Measurements from ENCODE around the gene KIN. TPM values are rescaled to one million over a fixed set of nuclear protein-coding genes. Genes with fewer than 3 reads are reported as not detected.

Gene KIN
- total and polyA plus RNA-seq, 2 of the 4 experiments (the other 2 are of a cell fraction): 3.0 to 6.4 TPM

- peak overlapping the region; percentile 50 for H3K14ac ChIP-seq (replicated peaks; ENCODE audit: low read depth, low read length)
- H3K4me1 ChIP-seq (ENCODE audit: control insufficient read depth, insufficient read depth, low read length): no peaks in the 10 kb centered on the region
- no TSS peak for BruUV-seq (replicated peaks)
- H2AFZ ChIP-seq (replicated peaks; ENCODE audit: low read length, poor library complexity): peak overlapping the region; percentile 98
- peak overlapping the region; percentile 70; the same call in 1 of the 2 replicates for H3K23ac ChIP-seq (ENCODE audit: low read depth, low read length)
- peak overlapping the region; percentile 58 for H2AK9ac ChIP-seq (replicated peaks; ENCODE audit: low read depth, low read length, poor library complexity)
- H3K27me3 ChIP-seq (ENCODE audit: control insufficient read depth, insufficient read depth, low read length): peaks cover 13% of the 10 kb centered on the region; the same call in 1 of the 2 replicates
- H3K4me2 ChIP-seq (ENCODE audit: low read depth, low read length): peak overlapping the region; percentile 99
- H2BK15ac ChIP-seq (ENCODE audit: low read depth, low read length): no peak overlapping the region
- no peak overlapping the region for H2BK5ac ChIP-seq (ENCODE audit: low read depth, low read length, poor library complexity, severe bottlenecking)
- 0 out of 2 replicates have a peak overlapping the region, but pooled peaks have one; percentile 8 for H3K4ac ChIP-seq (ENCODE audit: low read depth, low read length)
- H3K79me1 ChIP-seq (ENCODE audit: low read depth in 1 of 2, low read length in 2 of 2): peaks cover 5 to 23% of the 10 kb centered on the region in 2 experiments
- POLR2A ChIA-PET (ENCODE audit: unreplicated experiment): no interaction called here
- no peaks in the 10 kb centered on the region for H3K9me3 ChIP-seq (ENCODE audit: control insufficient read depth, insufficient read depth, low read length)
- no peak overlapping the region for H2BK120ac ChIP-seq (ENCODE audit: low read depth, low read length)
- peaks cover 3% of the 10 kb centered on the region; the same call in 1 of the 2 replicates for H4K20me1 ChIP-seq (ENCODE audit: insufficient read depth, low read length)
- H4K5ac ChIP-seq (ENCODE audit: low read depth, low read length): no peak overlapping the region
- no peak overlapping the region for H3K18ac ChIP-seq (ENCODE audit: low read depth, low read length)
- no peak overlapping the region for H2AK5ac ChIP-seq (ENCODE audit: low read depth, low read length)
- H3K36me3 ChIP-seq (ENCODE audit: control insufficient read depth, insufficient read depth, low read length): no peaks in the 10 kb centered on the region; the same call in 1 of the 2 replicates
- intact Hi-C loops (cut with micrococcal nuclease): no loop called here
- no peak overlapping the region for H3K27ac ChIP-seq (ENCODE audit: insufficient read depth, low read length)
- no peaks in the 10 kb centered on the region for H3K9me1 ChIP-seq (ENCODE audit: insufficient read depth, low read length)
- TF ChIP-seq FOS (IDR thresholded peaks at IDR 0.05; ENCODE audit: low read depth, low read length): no peak
- no peak for TF ChIP-seq USF2 (IDR thresholded peaks at IDR 0.05; ENCODE audit: low read depth, low read length)
- TF ChIP-seq RAD21 (IDR thresholded peaks at IDR 0.05; ENCODE audit: low read length): peak; percentile 25; the same call in 1 of the 2 replicates
- no peak for TF ChIP-seq MXI1 (IDR thresholded peaks at IDR 0.05; ENCODE audit: borderline replicate concordance, low read depth, low read length)
- TF ChIP-seq CTCF (conservative IDR thresholded peaks at IDR 0.05; ENCODE audit: low read depth, low read length): peak; percentile 30; the same call in 1 of the 2 replicates
- ATAC-seq (ENCODE audit: low read depth) (peak; percentile 67), DNase-seq (peak; percentile 45)
- no peak overlapping the region for H2BK20ac ChIP-seq (ENCODE audit: low read depth, low read length)
- no peak overlapping the region for H4K91ac ChIP-seq (ENCODE audit: insufficient read depth, low read depth, low read length)
- no peak overlapping the region for H3K56ac ChIP-seq (ENCODE audit: extremely low read depth, insufficient read depth, low read length)
- no peak overlapping the region for H4K8ac ChIP-seq (ENCODE audit: low read depth in 2 of 2, low read length in 2 of 2)
- peak overlapping the region; percentile 93 for H3K4me3 ChIP-seq (ENCODE audit: insufficient read depth, low read depth, low read length)
- CTCF ChIA-PET: interaction anchor here (0.7 kb wide), 1 partner anchor 10 kb away, joined by 3 read pairs; no protein-coding TSS in a partner anchor
- dilution Hi-C loops (cut with HindIII; ENCODE audit: low sequenced_read_pairs, unreplicated experiment): no loop called here
- H3K9ac ChIP-seq (ENCODE audit: low read depth, low read length): peak overlapping the region; percentile 76
- in situ Hi-C loops (cut with MboI; ENCODE audit: low sequenced_read_pairs): no loop called here
- 3% methylated on average over 12 of the region's 17 CpGs; no CpG with 5 or more reads in 1 of the 2 experiments for WGBS, 2 experiments (ENCODE audit: extremely low coverage in 2 of 2, insufficient read length in 1 of 2)
Measured at GRCh38 chr10:7819121-7819460, 31.3 kb upstream of the KIN start.

Measured in IMR-90 (cell line).